Activated T-cell treated with anti-CD3 and anti-CD28 coated beads, Interleukin-2, amount 50 U/mL, for 24 hours (primary cell): ENCODE results near the gene ADRA2C.

Experiments
- DNase-seq: peaks from one replicate; pipeline ENCODE4 v3.0.0-alpha.2; 2020
- H3K27ac Mint-ChIP-seq: 2 replicates; pipeline ENCODE4 v1.8.0; 2020; ENCODE audit warnings: mild to moderate bottlenecking, mixed read lengths
- H3K27me3 Mint-ChIP-seq: 2 replicates; pipeline ENCODE4 v1.8.0; 2020; ENCODE audit warnings: mixed read lengths
- H3K36me3 Mint-ChIP-seq: 2 replicates; pipeline ENCODE4 v1.8.0; 2020; ENCODE audit warnings: low read depth, mixed read lengths
- H3K4me1 Mint-ChIP-seq: 2 replicates; pipeline ENCODE4 v1.8.0; 2020; ENCODE audit warnings: low read depth, mixed read lengths
- H3K4me3 Mint-ChIP-seq: 2 replicates; pipeline ENCODE4 v1.8.0; 2020; ENCODE audit warnings: mild to moderate bottlenecking, moderate library complexity, mixed read lengths
- H3K9me3 Mint-ChIP-seq: 2 replicates; pipeline ENCODE4 v1.8.0; 2020; ENCODE audit warnings: mixed read lengths

Gene ADRA2C

GRCh38 chr4:3727847-3728469, 38.2 kb upstream of the ADRA2C start:
- Mint-ChIP-seq H3K27ac (no peak overlapping the region), H3K9me3 (no peaks in the 10 kb centered on the region), H3K4me1 (peaks cover 3% of the 10 kb centered on the region), H3K27me3 (peaks cover 22% of the 10 kb centered on the region), H3K4me3 (no peak overlapping the region), H3K36me3 (no peaks in the 10 kb centered on the region)
- DNase-seq: no peak

GRCh38 chr4:3729188-3729881, 36.9 kb upstream of the ADRA2C start:
- no peaks in the 10 kb centered on the region for H3K9me3 Mint-ChIP-seq
- no peak overlapping the region for H3K4me3 Mint-ChIP-seq
- DNase-seq: no peak
- no peaks in the 10 kb centered on the region for H3K36me3 Mint-ChIP-seq
- H3K4me1 Mint-ChIP-seq: peaks cover 3% of the 10 kb centered on the region
- peaks cover 11% of the 10 kb centered on the region for H3K27me3 Mint-ChIP-seq
- no peak overlapping the region for H3K27ac Mint-ChIP-seq

GRCh38 chr4:3729882-3730226, 36.3 kb upstream of the ADRA2C start:
- Mint-ChIP-seq H3K36me3 (no peaks in the 10 kb centered on the region), H3K4me3 (no peak overlapping the region), H3K4me1 (no peaks in the 10 kb centered on the region), H3K27me3 (peaks cover 6% of the 10 kb centered on the region), H3K9me3 (no peaks in the 10 kb centered on the region), H3K27ac (no peak overlapping the region)
- no peak for DNase-seq

- Mint-ChIP-seq H3K4me1 (no peaks in the 10 kb centered on the region), H3K4me3 (no peak overlapping the region), H3K27ac (no peak overlapping the region), H3K27me3 (peaks cover 6% of the 10 kb centered on the region), H3K36me3 (no peaks in the 10 kb centered on the region), H3K9me3 (no peaks in the 10 kb centered on the region)
- DNase-seq: no peak
These were observed 35.6 kb upstream of the ADRA2C start for GRCh38 chr4:3730422-3731190.

- peaks cover 12% of the 10 kb centered on the region for H3K27me3 Mint-ChIP-seq
- no peak overlapping the region for H3K27ac Mint-ChIP-seq
- H3K36me3 Mint-ChIP-seq: no peaks in the 10 kb centered on the region
- H3K4me1 Mint-ChIP-seq: no peaks in the 10 kb centered on the region
- no peak for DNase-seq
- no peaks in the 10 kb centered on the region for H3K9me3 Mint-ChIP-seq
- H3K4me3 Mint-ChIP-seq: no peak overlapping the region
These were observed 33.8 kb upstream of the ADRA2C start for GRCh38 chr4:3732076-3733028.

- Mint-ChIP-seq H3K27ac (no peak overlapping the region), H3K9me3 (no peaks in the 10 kb centered on the region), H3K36me3 (no peaks in the 10 kb centered on the region), H3K4me3 (no peak overlapping the region), H3K27me3 (peaks cover 15% of the 10 kb centered on the region), H3K4me1 (no peaks in the 10 kb centered on the region)
- DNase-seq: no peak
These were observed 33.0 kb upstream of the ADRA2C start for GRCh38 chr4:3733195-3733594.

GRCh38 chr4:3735196-3735595, 31.0 kb upstream of the ADRA2C start:
- DNase-seq: no peak
- Mint-ChIP-seq H3K27ac (no peak overlapping the region), H3K4me1 (no peaks in the 10 kb centered on the region), H3K27me3 (peaks cover 16% of the 10 kb centered on the region), H3K4me3 (no peak overlapping the region), H3K36me3 (no peaks in the 10 kb centered on the region), H3K9me3 (no peaks in the 10 kb centered on the region)

- DNase-seq: no peak
- Mint-ChIP-seq H3K9me3 (no peaks in the 10 kb centered on the region), H3K4me1 (no peaks in the 10 kb centered on the region), H3K36me3 (no peaks in the 10 kb centered on the region), H3K27me3 (peaks cover 26% of the 10 kb centered on the region), H3K4me3 (no peak overlapping the region), H3K27ac (no peak overlapping the region)
These were observed 29.9 kb upstream of the ADRA2C start for GRCh38 chr4:3736290-3736689.

GRCh38 chr4:3736806-3737205, 29.4 kb upstream of the ADRA2C start:
- Mint-ChIP-seq H3K27ac (no peak overlapping the region), H3K27me3 (peaks cover 29% of the 10 kb centered on the region), H3K36me3 (no peaks in the 10 kb centered on the region), H3K9me3 (no peaks in the 10 kb centered on the region), H3K4me3 (no peak overlapping the region), H3K4me1 (no peaks in the 10 kb centered on the region)
- DNase-seq: no peak

GRCh38 chr4:3739577-3739976, 26.6 kb upstream of the ADRA2C start:
- Mint-ChIP-seq H3K27ac (no peak overlapping the region), H3K27me3 (peaks cover 55% of the 10 kb centered on the region), H3K36me3 (no peaks in the 10 kb centered on the region), H3K4me1 (no peaks in the 10 kb centered on the region), H3K9me3 (no peaks in the 10 kb centered on the region), H3K4me3 (no peak overlapping the region)
- DNase-seq: no peak

GRCh38 chr4:3740256-3740655, 25.9 kb upstream of the ADRA2C start:
- H3K9me3 Mint-ChIP-seq: no peaks in the 10 kb centered on the region
- no peaks in the 10 kb centered on the region for H3K4me1 Mint-ChIP-seq
- H3K36me3 Mint-ChIP-seq: no peaks in the 10 kb centered on the region
- peaks cover 62% of the 10 kb centered on the region for H3K27me3 Mint-ChIP-seq
- no peak overlapping the region for H3K27ac Mint-ChIP-seq
- H3K4me3 Mint-ChIP-seq: no peak overlapping the region
- no peak for DNase-seq

GRCh38 chr4:3741217-3742011, 24.8 kb upstream of the ADRA2C start:
- Mint-ChIP-seq H3K9me3 (peaks cover 3% of the 10 kb centered on the region), H3K27me3 (peaks cover 66% of the 10 kb centered on the region), H3K36me3 (no peaks in the 10 kb centered on the region), H3K27ac (no peak overlapping the region), H3K4me3 (no peak overlapping the region), H3K4me1 (no peaks in the 10 kb centered on the region)
- no peak for DNase-seq

- Mint-ChIP-seq H3K4me3 (no peak overlapping the region), H3K36me3 (no peaks in the 10 kb centered on the region), H3K27me3 (peaks cover 71% of the 10 kb centered on the region), H3K27ac (no peak overlapping the region), H3K9me3 (peaks cover 3% of the 10 kb centered on the region), H3K4me1 (no peaks in the 10 kb centered on the region)
- DNase-seq: no peak
These were observed 23.6 kb upstream of the ADRA2C start for GRCh38 chr4:3742610-3743009.

GRCh38 chr4:3744232-3744631, 22.0 kb upstream of the ADRA2C start:
- Mint-ChIP-seq H3K27me3 (peaks cover 74% of the 10 kb centered on the region), H3K4me1 (no peaks in the 10 kb centered on the region), H3K36me3 (no peaks in the 10 kb centered on the region), H3K27ac (no peak overlapping the region), H3K4me3 (no peak overlapping the region), H3K9me3 (peaks cover 3% of the 10 kb centered on the region)
- no peak for DNase-seq
